Tibial artery (tissue), 4 donors: ENCODE results near the gene EZR.

ENCODE experiments used
- DNase-seq, 2 donors: peaks; one replicate each; pipeline ENCODE4 v3.0.0-alpha.2; 2019
- H3K27ac ChIP-seq, 2 donors: fragments of 200-600 bp; sonication (generic) in 1 of 2; 1 replicate in 1 of 2; 2 replicates in 1 of 2; pipeline ENCODE4 v1.5.1; 2018 to 2019; ENCODE audit warnings: mild to moderate bottlenecking in 1 of 2
- H3K27me3 ChIP-seq, 2 donors: fragments of 200-600 bp; sonication (generic) in 1 of 2; one replicate each; pipeline versions ENCODE4 v1.5.1 to v1.6.0; 2016 to 2019
- H3K36me3 ChIP-seq, 3 donors: fragments of 200-600 bp; sonication (generic) in 2 of 3; one replicate each; pipeline ENCODE4 v1.5.1; 2016 to 2019; ENCODE audit warnings: mild to moderate bottlenecking in 2 of 3
- H3K4me1 ChIP-seq, 4 donors: fragments of 200-600 bp; sonication (generic) in 2 of 4; 1 replicate in 3 of 4; 2 replicates in 1 of 4; pipeline ENCODE4 v1.5.1; 2016 to 2019
- H3K4me3 ChIP-seq, 2 donors: fragments of 200-600 bp; sonication (generic) in 1 of 2; 1 replicate in 1 of 2; 2 replicates in 1 of 2; pipeline ENCODE4 v1.5.1; 2018 to 2019; ENCODE audit warnings: mild to moderate bottlenecking in 2 of 2
- H3K9me3 ChIP-seq, 3 donors: fragments of 200-600 bp; sonication (generic) in 1 of 3; one replicate each; pipeline ENCODE4 v1.5.1; 2016 to 2019
- CTCF ChIP-seq, 2 experiments: fragments of 200-600 bp in 1 of 2; fragments of 450-650 bp in 1 of 2; IDR thresholded peaks; one replicate each; pipeline ENCODE4 v1.5.1; 2017 to 2019; ENCODE audit warnings: antibody characterized with exemption in 2 of 2, mild to moderate bottlenecking in 1 of 2, moderate library complexity in 1 of 2
- intact Hi-C: fragments of 100-400 bp; cut with DNase I; formaldehyde crosslinking; loops from one replicate; pipeline ENCODE4 v1.15.0; 2023; ENCODE audit warnings: low total_unique reads

Gene EZR

GRCh38 chr6:158818581-158819212, 471 bp downstream of the EZR start:
- intact Hi-C loops = no loop called here
- no peak for TF ChIP-seq CTCF (IDR thresholded peaks at IDR 0.05)
- Histone ChIP-seq H3K4me3 (peak overlapping the region; percentile 79 to 100), H3K9me3 (no peaks in the 10 kb centered on the region), H3K36me3 (no peaks in the 10 kb centered on the region), H3K27ac (peak overlapping the region; percentile 96 to 99), H3K4me1 (peaks cover 0 to 36% (median 21%) of the 10 kb centered on the region in 4 donors), H3K27me3 (no peaks in the 10 kb centered on the region)
- peak; percentile 48 to 76 for DNase-seq

GRCh38 chr6:158817728-158818580, 1.2 kb downstream of the EZR start:
- peak overlapping the region; percentile 96 to 99 for H3K27ac ChIP-seq
- no peaks in the 10 kb centered on the region for H3K36me3 ChIP-seq
- peak; percentile 73 to 85 for DNase-seq
- peak overlapping the region; percentile 79 to 100 for H3K4me3 ChIP-seq
- intact Hi-C loops = no loop called here
- H3K9me3 ChIP-seq = no peaks in the 10 kb centered on the region
- TF ChIP-seq CTCF (IDR thresholded peaks at IDR 0.05) = no peak
- H3K27me3 ChIP-seq = no peaks in the 10 kb centered on the region
- peaks cover 0 to 36% (median 22%) of the 10 kb centered on the region in 4 donors for H3K4me1 ChIP-seq

GRCh38 chr6:158816803-158817727, 2.1 kb downstream of the EZR start:
- Histone ChIP-seq H3K4me1 (peaks cover 0 to 36% (median 22%) of the 10 kb centered on the region in 4 donors), H3K9me3 (no peaks in the 10 kb centered on the region), H3K36me3 (no peaks in the 10 kb centered on the region), H3K4me3 (peak overlapping the region; percentile 79 to 100), H3K27ac (peak overlapping the region; percentile 96 to 99), H3K27me3 (no peaks in the 10 kb centered on the region)
- no peak for TF ChIP-seq CTCF (IDR thresholded peaks at IDR 0.05)
- peak in 1 of 2 donors; percentile 38 for DNase-seq
- intact Hi-C loops = no loop called here

GRCh38 chr6:158816329-158816728, 2.8 kb downstream of the EZR start:
- no peak for DNase-seq
- TF ChIP-seq CTCF (IDR thresholded peaks at IDR 0.05) = no peak
- intact Hi-C loops = no loop called here
- Histone ChIP-seq H3K36me3 (no peaks in the 10 kb centered on the region), H3K27ac (no peak overlapping the region), H3K4me1 (peaks cover 0 to 36% (median 22%) of the 10 kb centered on the region in 4 donors), H3K9me3 (no peaks in the 10 kb centered on the region), H3K27me3 (no peaks in the 10 kb centered on the region), H3K4me3 (peak overlapping the region in 1 of 2 donors; percentile 100)

- H3K27ac ChIP-seq = no peak overlapping the region
- H3K27me3 ChIP-seq = no peaks in the 10 kb centered on the region
- no peak for TF ChIP-seq CTCF (IDR thresholded peaks at IDR 0.05)
- intact Hi-C loops = no loop called here
- no peak for DNase-seq
- no peaks in the 10 kb centered on the region for H3K9me3 ChIP-seq
- no peaks in the 10 kb centered on the region for H3K36me3 ChIP-seq
- no peak overlapping the region for H3K4me3 ChIP-seq
- peaks cover 0 to 36% (median 22%) of the 10 kb centered on the region in 4 donors for H3K4me1 ChIP-seq
Measured at GRCh38 chr6:158815907-158816306, 3.3 kb downstream of the EZR start.
